ENCODE results near the gene PRIMPOL. TPM values are rescaled to one million over a fixed set of nuclear protein-coding genes. Genes with fewer than 3 reads are reported as not detected.
"Not testable (repeated sequence)": the region's sequence is repeated elsewhere in the genome, so short reads cannot be mapped to it uniquely, and the experiment has no call there.

The PRIMPOL gene
- total RNA-seq, 1 experiment from 2014 or later: 29.5 TPM

DNA sequence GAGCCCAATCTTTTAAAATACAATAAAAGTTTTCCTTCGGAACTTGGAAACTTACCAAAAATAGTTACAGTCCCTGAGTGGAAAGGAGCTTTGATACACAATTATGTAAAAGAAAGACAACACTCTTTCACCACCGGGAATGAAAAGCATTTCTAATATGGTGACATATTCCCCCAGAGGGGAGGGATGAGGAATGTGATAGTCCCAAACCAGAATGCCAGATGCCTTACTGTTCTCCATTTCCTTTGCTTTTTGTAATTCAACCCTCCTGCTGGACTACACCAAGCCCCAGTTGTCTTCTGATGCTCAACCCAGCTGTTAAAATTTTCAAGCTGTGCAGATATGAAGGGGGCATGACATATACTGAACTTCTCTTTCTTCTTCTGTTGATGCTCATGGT lies 4.1 kb downstream of the PRIMPOL start:
- H3K27ac ChIP-seq: no peak overlapping the region
- DNase-seq: peak; percentile 7 to 39
- intact Hi-C loops (cut with micrococcal nuclease; ENCODE audit: unreplicated experiment): loop anchor here (5.0 kb wide), 1 partner anchor 94 kb away; no protein-coding TSS in a partner anchor
- no peaks in the 10 kb centered on the region for H3K9me2 ChIP-seq (ENCODE audit: insufficient read depth)
- H2AFZ ChIP-seq: no peak overlapping the region
- no peaks in the 10 kb centered on the region for H3K9me3 ChIP-seq (ENCODE audit: insufficient read depth, low read depth)
- H3F3A ChIP-seq (ENCODE audit: insufficient read depth, low read depth): no peaks in the 10 kb centered on the region
- H4K20me1 ChIP-seq (ENCODE audit: insufficient read depth): no peaks in the 10 kb centered on the region
- H3K4me2 ChIP-seq: no peak overlapping the region
- H3K27me3 ChIP-seq (ENCODE audit: insufficient read depth, low read depth): no peaks in the 10 kb centered on the region
- 0 out of 2 replicates have a peak, but pooled peaks cover 7% of the 10 kb centered on the region for H3K79me2 ChIP-seq (ENCODE audit: low read depth)
- BruUV-seq (replicated peaks): no TSS peak
- ChIA-PET POLR2A (ENCODE audit: unreplicated experiment) (interaction anchor here (0.7 kb wide), 1 partner anchor 116 kb away, joined by 3 read pairs; no protein-coding TSS in a partner anchor), CTCF (no interaction called here)
- peaks cover 4% of the 10 kb centered on the region; the same call in 1 of the 2 replicates for H3K4me1 ChIP-seq (replicated peaks; ENCODE audit: insufficient read depth)
- no peak overlapping the region for H3K4me3 ChIP-seq
- TF ChIP-seq, protein P1, sequence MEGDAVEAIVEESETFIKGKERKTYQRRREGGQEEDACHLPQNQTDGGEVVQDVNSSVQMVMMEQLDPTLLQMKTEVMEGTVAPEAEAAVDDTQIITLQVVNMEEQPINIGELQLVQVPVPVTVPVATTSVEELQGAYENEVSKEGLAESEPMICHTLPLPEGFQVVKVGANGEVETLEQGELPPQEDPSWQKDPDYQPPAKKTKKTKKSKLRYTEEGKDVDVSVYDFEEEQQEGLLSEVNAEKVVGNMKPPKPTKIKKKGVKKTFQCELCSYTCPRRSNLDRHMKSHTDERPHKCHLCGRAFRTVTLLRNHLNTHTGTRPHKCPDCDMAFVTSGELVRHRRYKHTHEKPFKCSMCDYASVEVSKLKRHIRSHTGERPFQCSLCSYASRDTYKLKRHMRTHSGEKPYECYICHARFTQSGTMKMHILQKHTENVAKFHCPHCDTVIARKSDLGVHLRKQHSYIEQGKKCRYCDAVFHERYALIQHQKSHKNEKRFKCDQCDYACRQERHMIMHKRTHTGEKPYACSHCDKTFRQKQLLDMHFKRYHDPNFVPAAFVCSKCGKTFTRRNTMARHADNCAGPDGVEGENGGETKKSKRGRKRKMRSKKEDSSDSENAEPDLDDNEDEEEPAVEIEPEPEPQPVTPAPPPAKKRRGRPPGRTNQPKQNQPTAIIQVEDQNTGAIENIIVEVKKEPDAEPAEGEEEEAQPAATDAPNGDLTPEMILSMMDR (conservative IDR thresholded peaks at IDR 0.05): no peak
- no peak for TF ChIP-seq EZH2 (IDR thresholded peaks at IDR 0.05; ENCODE audit: low read depth)
- H3K36me3 ChIP-seq (ENCODE audit: low read depth): no peaks in the 10 kb centered on the region

DNA sequence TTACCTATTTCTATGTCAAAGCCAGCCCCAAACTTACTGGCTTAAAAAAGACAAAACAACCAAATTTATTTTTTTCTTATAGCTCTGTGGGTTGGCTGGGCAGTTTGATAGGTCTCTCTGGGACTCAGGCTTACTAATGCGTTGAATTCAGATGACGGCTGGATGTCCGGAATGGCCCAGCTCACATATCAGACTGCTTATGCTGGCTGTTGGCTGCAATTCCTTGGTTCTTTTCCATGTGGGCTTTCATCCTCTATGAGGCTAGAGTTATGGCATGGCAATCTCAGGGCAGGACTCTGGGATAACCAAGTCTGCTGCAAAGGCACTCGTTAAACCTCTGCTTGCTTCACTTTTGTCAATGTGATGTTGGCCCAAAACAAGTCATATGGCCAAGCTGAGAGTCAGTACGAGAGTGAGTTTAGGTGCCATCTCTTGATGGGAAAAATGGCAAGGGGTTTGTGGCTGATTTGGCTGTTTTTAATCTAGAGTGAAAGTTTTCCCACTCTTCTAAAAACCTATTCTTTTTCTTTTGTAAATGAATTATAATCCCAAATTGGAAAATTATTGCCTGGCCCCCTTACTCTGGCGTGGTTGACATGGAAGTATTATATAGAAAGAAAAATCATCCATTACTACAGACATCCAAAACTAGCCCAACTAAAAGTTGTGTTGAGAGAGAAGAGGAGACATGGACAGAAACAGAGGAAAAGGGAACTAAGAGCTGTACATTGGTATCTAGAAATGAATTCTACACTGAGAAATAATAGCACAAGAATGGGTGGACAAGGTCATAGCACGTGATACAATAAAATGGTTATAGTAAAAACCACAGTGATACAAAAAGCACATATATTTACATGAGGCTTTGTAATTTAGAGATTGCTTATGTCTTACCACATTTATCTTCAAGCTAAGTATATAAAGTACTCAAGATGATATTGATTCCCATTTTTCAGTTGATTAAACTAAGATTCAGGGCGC lies 6.6 kb downstream of the PRIMPOL start:
- Histone ChIP-seq H3K27me3 (ENCODE audit: insufficient read depth, low read depth) (no peaks in the 10 kb centered on the region), H3K4me3 (no peak overlapping the region), H3K27ac (no peak overlapping the region), H3K9me2 (ENCODE audit: insufficient read depth) (no peaks in the 10 kb centered on the region), H3K4me1 (replicated peaks; ENCODE audit: insufficient read depth) (no peaks in the 10 kb centered on the region), H4K20me1 (ENCODE audit: insufficient read depth) (no peaks in the 10 kb centered on the region), H2AFZ (no peak overlapping the region), H3K79me2 (ENCODE audit: low read depth) (no peaks in the 10 kb centered on the region), H3K4me2 (no peak overlapping the region), H3K9me3 (ENCODE audit: insufficient read depth, low read depth) (no peaks in the 10 kb centered on the region), H3K36me3 (ENCODE audit: low read depth) (no peaks in the 10 kb centered on the region), H3F3A (ENCODE audit: insufficient read depth, low read depth) (no peaks in the 10 kb centered on the region)
- no TSS peak for BruUV-seq (replicated peaks)
- intact Hi-C loops (cut with micrococcal nuclease; ENCODE audit: unreplicated experiment): no loop called here
- CTCF ChIA-PET: interaction anchor here (0.9 kb wide), 1 partner anchor 29 kb away, joined by 4 read pairs; no protein-coding TSS in a partner anchor
- POLR2A ChIA-PET (ENCODE audit: unreplicated experiment): no interaction called here
- DNase-seq: no peak
- TF ChIP-seq, protein P1 (conservative IDR thresholded peaks at IDR 0.05): no peak
- TF ChIP-seq EZH2 (IDR thresholded peaks at IDR 0.05; ENCODE audit: low read depth): no peak

DNA sequence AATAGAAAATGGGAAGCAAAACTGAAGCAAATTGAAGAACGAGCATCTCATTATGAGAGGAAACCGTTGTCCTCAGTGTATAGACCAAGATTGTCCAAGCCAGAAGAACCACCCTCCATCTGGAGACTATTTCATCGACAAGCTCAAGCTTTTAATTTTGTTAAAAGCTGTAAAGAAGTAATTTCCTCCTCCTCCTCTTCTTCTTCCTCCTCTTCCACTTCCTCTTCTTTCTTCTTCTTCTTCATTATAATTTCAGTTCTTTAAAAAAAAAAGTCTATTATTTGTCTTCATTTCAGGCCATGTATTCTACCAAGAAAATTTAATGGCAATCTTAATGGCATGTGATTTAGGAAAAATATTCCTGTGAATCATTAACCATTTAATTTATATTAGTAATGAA lies 7.6 kb downstream of the PRIMPOL start:
- Histone ChIP-seq H3K4me1 (replicated peaks; ENCODE audit: insufficient read depth) (no peaks in the 10 kb centered on the region), H3K27ac (no peak overlapping the region), H4K20me1 (ENCODE audit: insufficient read depth) (no peaks in the 10 kb centered on the region), H3K4me3 (no peak overlapping the region), H3K9me2 (ENCODE audit: insufficient read depth) (no peaks in the 10 kb centered on the region), H3K27me3 (ENCODE audit: insufficient read depth, low read depth) (no peaks in the 10 kb centered on the region), H3K79me2 (ENCODE audit: low read depth) (no peaks in the 10 kb centered on the region), H3K9me3 (ENCODE audit: insufficient read depth, low read depth) (no peaks in the 10 kb centered on the region), H2AFZ (no peak overlapping the region), H3K4me2 (no peak overlapping the region), H3F3A (ENCODE audit: insufficient read depth, low read depth) (no peaks in the 10 kb centered on the region), H3K36me3 (ENCODE audit: low read depth) (no peaks in the 10 kb centered on the region)
- no peak for DNase-seq
- CTCF ChIA-PET: no interaction called here
- intact Hi-C loops (cut with micrococcal nuclease; ENCODE audit: unreplicated experiment): no loop called here
- BruUV-seq (replicated peaks): no TSS peak
- POLR2A ChIA-PET (ENCODE audit: unreplicated experiment): interaction anchor here (0.7 kb wide), 1 partner anchor 1490 kb away, joined by 3 read pairs; no protein-coding TSS in a partner anchor
- TF ChIP-seq EZH2 (IDR thresholded peaks at IDR 0.05; ENCODE audit: low read depth): no peak
- TF ChIP-seq, protein P1 (conservative IDR thresholded peaks at IDR 0.05): no peak

DNA sequence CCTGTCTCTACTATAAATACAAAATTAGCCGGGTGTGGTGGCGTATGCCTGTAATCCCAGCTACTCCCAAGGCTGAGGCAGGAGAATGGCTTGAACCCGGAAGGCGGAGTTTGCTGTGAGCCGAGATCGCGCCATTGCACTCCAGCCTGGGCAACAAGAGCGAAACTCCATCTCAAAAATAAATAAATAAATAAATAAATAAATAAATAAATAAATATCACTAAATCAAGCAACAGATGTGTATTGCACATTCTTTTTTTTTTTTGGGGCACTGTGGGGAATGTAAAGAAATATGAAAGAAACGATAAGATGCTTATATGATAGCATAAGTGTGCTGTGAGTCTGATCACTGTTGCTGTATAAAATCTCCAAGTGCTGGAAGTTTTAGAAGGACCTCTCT lies 8.3 kb downstream of the PRIMPOL start:
- H3K4me3 ChIP-seq; H3K9me3 ChIP-seq (ENCODE audit: insufficient read depth, low read depth); intact Hi-C loops (cut with micrococcal nuclease; ENCODE audit: unreplicated experiment); DNase-seq; H3K79me2 ChIP-seq (ENCODE audit: low read depth); H2AFZ ChIP-seq; CTCF ChIA-PET; H3K4me1 ChIP-seq (replicated peaks; ENCODE audit: insufficient read depth); H3F3A ChIP-seq (ENCODE audit: insufficient read depth, low read depth); H3K36me3 ChIP-seq (ENCODE audit: low read depth); BruUV-seq (replicated peaks); H4K20me1 ChIP-seq (ENCODE audit: insufficient read depth); H3K27me3 ChIP-seq (ENCODE audit: insufficient read depth, low read depth); H3K4me2 ChIP-seq; H3K9me2 ChIP-seq (ENCODE audit: insufficient read depth); H3K27ac ChIP-seq: not testable (repeated sequence)
- POLR2A ChIA-PET (ENCODE audit: unreplicated experiment): interaction anchor here (0.7 kb wide), 1 partner anchor 1490 kb away, joined by 3 read pairs; no protein-coding TSS in a partner anchor
